Left ventricle myocardium superior (tissue), 1 donor: ENCODE results near the gene MDM4. TPM values are rescaled to one million over a fixed set of nuclear protein-coding genes. Genes with fewer than 3 reads are reported as not detected.
A peak's percentile ranks its signal among the peaks of the same experiment; 100 is the strongest.
"Not testable (repeated sequence)": the region's sequence is repeated elsewhere in the genome, so short reads cannot be mapped to it uniquely, and the experiment has no call there.

Experiments used
- ATAC-seq: fragments of 200-7000 bp; cut with Tn5 transposase; one replicate; pipeline ENCODE4 v1.9.1; 2020; ENCODE audit warnings: mild to moderate bottlenecking, moderate library complexity
- DNase-seq: peaks from one replicate; pipeline ENCODE4 v3.0.0-alpha.2; 2020
- intact Hi-C: fragments of 100-400 bp; cut with micrococcal nuclease; formaldehyde crosslinking; loops from one replicate; pipeline ENCODE4 v1.11.0; 2022
- total RNA-seq: library from RNA; stranded (reverse); fragmentation: NEBNext Ultra II Directional; extraction: Animal tissue kit (Norgen Biotek cat#: 25700); gene quantifications from one replicate; pipeline ENCODE4 v1.2.1, GENCODE V29; 2021
- donor health status: DM: no; HTN: yes; CAD: no; lungs with severe emphysema.

Gene MDM4
- total RNA-seq, 1 donor from 2014 or later, result 30.1 TPM

- intact Hi-C loops, result no loop called here
- ATAC-seq, result peak; percentile 38
Observed at GRCh38 chr1:204507317-204508105, 8.7 kb upstream of the MDM4 start.

GRCh38 chr1:204509186-204509635, 7.0 kb upstream of the MDM4 start:
- DNase-seq (no peak), ATAC-seq (no peak)
- intact Hi-C loops, result no loop called here

More at GRCh38 chr1:204507317-204508105, 8.7 kb upstream of the MDM4 start:
- DNase-seq, result no peak

- no peak for DNase-seq
- ATAC-seq, result no peak
- intact Hi-C loops, result no loop called here
Observed at GRCh38 chr1:204511366-204511765, 4.8 kb upstream of the MDM4 start.

- intact Hi-C loops, result no loop called here
- DNase-seq, result no peak
- ATAC-seq, result no peak
Observed at GRCh38 chr1:204513117-204513716, 3.0 kb upstream of the MDM4 start.

- DNase-seq (no peak), ATAC-seq (no peak)
- intact Hi-C loops, result no loop called here
Observed at GRCh38 chr1:204514828-204515227, 1.4 kb upstream of the MDM4 start.

GRCh38 chr1:204517382-204517781, 1.2 kb downstream of the MDM4 start:
- ATAC-seq, DNase-seq, intact Hi-C loops: not testable (repeated sequence)

- ATAC-seq (peak; percentile 65), DNase-seq (no peak)
- intact Hi-C loops, result no loop called here
Observed at GRCh38 chr1:204520834-204521709, 4.9 kb downstream of the MDM4 start.

GRCh38 chr1:204521941-204522521, 5.8 kb downstream of the MDM4 start:
- DNase-seq, ATAC-seq, intact Hi-C loops: not testable (repeated sequence)

- intact Hi-C loops, result no loop called here
- ATAC-seq, result no peak
Observed at GRCh38 chr1:204523605-204524215, 7.5 kb downstream of the MDM4 start.

GRCh38 chr1:204524986-204525385, 8.8 kb downstream of the MDM4 start:
- intact Hi-C loops, result no loop called here
- no peak for DNase-seq
- ATAC-seq, result no peak

More at GRCh38 chr1:204523605-204524215, 7.5 kb downstream of the MDM4 start:
- no peak for DNase-seq

GRCh38 chr1:204528241-204528640, 12.0 kb downstream of the MDM4 start:
- peak; percentile 23 for ATAC-seq
- intact Hi-C loops, result no loop called here
- no peak for DNase-seq

GRCh38 chr1:204528677-204529076, 12.5 kb downstream of the MDM4 start:
- intact Hi-C loops, result no loop called here
- DNase-seq (no peak), ATAC-seq (peak; percentile 39)

- peak; percentile 24 for ATAC-seq
- intact Hi-C loops, result no loop called here
Observed at GRCh38 chr1:204529371-204529895, 13.2 kb downstream of the MDM4 start.

GRCh38 chr1:204530932-204531331, 14.7 kb downstream of the MDM4 start:
- DNase-seq (no peak), ATAC-seq (no peak)
- intact Hi-C loops, result no loop called here

More at GRCh38 chr1:204529371-204529895, 13.2 kb downstream of the MDM4 start:
- DNase-seq, result no peak

- intact Hi-C loops, result no loop called here
- DNase-seq (no peak), ATAC-seq (no peak)
Observed at GRCh38 chr1:204532832-204533231, 16.6 kb downstream of the MDM4 start.

GRCh38 chr1:204541626-204542025, 25.4 kb downstream of the MDM4 start:
- DNase-seq, result no peak
- ATAC-seq, result no peak
- intact Hi-C loops, result no loop called here

- DNase-seq (no peak), ATAC-seq (no peak)
- intact Hi-C loops, result no loop called here
Observed at GRCh38 chr1:204544321-204544720, 28.1 kb downstream of the MDM4 start.

GRCh38 chr1:204545202-204545601, 29.0 kb downstream of the MDM4 start:
- ATAC-seq (no peak), DNase-seq (no peak)
- intact Hi-C loops, result no loop called here

GRCh38 chr1:204545881-204546280, 29.7 kb downstream of the MDM4 start:
- intact Hi-C loops, result no loop called here
- DNase-seq (no peak), ATAC-seq (no peak)
